DMS 273 (cell line): ENCODE data around the gene GARNL3.

Experiments used
- DNase-seq: peaks from one replicate; lab custom pipeline; 2025; ENCODE audit not compliant: unreplicated experiment; lab: John Stamatoyannopoulos, UW

Gene GARNL3

DNA sequence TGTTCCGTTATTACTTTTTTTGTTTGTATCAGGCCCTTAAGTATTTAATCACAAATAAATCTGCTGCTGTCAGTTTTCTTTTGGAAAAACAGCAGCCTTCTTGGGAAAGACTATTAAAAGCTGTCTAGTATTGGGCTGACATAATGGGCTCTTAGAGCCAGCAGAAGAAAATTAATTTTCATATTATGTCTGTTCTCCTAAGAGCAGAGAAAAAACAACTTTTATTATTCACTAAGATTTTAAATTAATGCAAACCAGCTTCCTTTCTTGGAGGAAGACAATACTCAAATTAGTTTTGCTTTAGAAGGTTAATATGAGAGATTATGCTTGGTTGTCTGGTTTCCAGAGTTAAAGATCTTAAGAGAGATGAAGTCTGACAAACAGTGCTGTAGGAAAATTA, 30.6 kb upstream of the GARNL3 start:
- DNase-seq = no peak

DNA sequence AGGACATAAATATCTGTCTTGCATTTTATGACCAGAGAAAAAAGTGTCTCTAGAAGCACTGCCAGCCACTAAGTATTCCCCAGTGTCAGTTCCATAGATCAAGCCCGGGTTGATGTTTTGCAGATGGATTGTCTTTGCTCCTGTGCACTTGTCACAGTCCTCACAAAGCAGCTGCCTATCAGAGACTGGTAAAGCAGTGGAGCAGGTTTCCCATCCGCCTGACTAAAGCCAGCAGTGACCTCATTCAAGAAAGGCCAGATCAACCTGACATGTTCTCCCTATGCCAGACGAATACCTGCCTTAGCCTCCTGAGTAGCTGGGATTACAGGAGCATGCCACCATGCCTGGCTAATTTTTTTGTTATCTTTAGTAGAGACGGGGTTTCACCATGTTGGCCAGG, 26.8 kb upstream of the GARNL3 start:
- no peak for DNase-seq

DNA sequence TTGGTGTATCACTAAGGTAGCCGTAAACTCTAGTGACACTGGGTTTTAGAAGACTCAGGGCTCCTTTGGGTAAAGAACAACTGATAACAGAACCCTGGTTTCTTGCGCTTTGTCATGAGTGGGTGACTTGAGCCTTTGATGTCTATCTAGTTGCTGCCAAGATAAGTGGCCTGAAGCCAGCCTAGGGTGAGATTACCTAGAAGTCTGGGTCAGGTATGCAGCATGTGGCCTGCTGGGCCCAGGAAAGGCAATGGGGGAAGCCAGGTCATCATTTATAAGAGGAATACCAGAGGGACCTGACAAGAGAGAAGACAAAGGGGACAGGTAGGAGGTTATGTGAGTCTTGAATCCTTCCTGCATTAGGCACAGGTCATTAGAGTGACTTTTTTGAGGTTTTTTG, 23.2 kb upstream of the GARNL3 start:
- no peak for DNase-seq

DNA sequence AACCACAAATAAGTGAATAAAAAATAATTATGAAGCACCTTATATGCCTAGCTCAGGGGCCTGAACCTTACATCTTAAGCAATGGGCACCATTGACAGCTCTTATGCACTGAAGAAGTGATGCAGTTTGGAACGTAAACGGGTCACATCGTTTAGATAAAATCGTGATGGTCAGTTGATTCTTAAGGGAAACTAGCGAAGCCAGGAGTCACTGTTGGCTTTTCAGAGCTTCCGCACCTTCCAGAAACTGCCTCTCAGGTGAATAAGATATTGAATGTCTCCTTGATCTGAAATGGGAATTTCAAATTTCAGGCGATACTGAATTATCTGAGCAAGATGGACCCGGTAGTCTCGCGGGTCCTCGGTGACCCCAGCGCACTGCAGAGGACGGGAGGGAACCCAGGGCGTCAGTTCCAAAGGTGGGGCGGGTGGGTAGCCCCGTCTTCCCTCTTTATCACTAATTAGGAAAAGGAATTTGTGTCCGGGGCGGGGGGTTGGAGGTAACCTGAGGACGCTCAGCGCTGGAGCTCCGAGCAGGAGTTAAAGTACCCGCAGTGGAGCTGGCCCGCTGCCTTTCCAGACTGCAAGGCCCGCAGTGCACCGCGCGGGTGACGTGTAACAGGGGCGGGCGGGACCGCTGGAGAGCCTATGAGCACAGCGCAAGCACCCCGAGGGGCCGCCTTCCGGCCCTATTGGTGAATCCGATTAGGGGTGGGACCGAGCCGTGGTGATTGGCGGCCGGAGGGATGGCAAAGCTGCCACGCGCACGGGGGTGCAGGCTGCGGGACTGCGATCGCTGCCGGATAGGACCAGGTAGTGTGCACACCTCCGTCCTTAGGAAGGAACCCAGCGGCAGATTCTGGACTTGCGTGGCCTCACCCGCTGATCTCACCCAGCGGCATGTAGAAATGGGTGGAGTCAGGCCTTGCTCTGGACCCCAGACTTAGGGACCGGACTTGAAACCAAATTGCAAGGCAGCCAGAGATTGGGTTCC, 19.7 kb upstream of the GARNL3 start:
- peak; percentile 99 for DNase-seq

DNA sequence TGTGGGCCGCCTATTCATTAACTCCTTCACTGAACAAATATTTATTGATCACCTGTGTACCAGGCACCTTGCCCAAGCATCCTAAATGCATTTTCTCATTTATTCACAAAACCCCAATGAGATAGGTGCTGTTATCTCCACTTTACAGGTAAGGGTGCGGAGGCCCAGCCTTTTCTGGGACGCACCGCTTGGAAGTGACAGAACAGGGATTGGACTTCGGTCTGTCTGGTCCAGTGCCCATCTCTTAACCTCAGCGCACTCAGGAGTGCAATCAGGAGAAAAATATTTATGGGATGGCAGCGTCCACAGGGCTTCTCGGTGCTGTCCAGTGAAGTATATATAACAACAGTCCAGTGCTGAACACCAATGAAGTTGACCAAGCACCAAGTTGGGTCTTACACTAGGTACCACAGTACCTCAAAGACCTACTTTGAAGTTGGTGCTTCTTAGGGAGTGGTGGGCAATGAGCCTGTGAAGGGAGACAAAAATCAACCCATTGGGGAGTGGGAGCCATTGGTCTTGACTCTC, 18.9 kb upstream of the GARNL3 start:
- DNase-seq = no peak

DNA sequence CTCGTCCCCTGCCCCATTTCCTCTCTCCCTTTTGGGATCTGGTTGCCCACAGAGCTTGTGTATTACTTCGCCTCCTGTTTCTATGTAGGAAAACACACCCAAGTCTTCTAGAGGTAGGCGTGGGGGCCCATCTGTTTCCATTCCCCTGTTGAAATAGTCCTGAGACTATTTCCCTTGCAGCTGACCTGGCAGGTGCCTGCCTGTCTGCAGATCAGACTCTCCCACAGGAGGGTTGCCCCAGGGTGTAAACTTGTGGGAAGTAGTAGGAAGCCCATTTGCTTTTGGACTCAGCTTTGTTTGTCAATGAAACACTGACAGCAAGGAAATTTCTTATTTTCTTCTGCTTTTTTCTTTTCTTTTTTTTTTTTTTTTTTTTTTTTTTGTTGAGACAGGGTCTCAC, 16.3 kb upstream of the GARNL3 start:
- no peak for DNase-seq

DNA sequence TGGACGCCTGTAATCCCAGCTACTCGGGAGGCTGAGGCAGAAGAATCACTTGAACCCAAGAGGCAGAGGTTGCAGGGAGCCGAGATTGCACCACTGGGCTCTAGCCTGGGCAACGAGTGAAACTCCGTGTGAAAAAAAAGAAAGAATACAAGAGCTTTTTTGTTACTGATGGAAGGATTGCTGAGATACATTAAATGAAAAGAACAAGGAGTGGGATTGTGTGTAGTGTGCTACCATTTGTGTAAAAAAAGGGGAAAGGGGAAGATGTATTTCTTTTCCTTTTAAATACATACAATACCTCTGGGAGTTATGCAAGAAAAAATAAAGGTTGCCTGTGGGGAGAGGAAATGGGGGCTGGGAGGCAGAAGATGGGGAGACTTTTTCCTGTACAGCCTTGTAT, 14.7 kb upstream of the GARNL3 start:
- no peak for DNase-seq

DNA sequence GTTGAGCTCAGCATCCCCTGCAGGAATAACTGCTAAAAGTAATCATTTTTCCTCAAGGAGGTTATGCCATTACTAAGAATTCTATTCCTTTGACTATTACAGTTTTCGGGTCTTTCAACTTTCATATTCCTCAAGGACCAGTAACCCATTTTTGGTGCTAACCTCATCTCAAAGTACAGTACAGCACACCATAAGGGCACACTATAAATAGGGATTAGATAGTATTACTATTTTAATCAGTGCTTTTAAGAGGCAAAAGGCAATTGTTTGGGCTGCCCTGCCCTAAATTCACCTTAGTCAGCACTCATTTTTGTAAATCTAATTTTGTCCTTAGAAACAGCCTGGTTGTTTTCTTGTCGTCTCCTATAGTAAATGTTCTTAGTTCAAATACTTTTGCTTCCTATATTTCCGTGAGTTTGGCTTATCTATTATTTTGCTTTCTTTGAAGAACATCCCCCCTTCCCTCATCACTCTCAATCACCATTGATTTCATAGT, 13.6 kb upstream of the GARNL3 start:
- DNase-seq = no peak

DNA sequence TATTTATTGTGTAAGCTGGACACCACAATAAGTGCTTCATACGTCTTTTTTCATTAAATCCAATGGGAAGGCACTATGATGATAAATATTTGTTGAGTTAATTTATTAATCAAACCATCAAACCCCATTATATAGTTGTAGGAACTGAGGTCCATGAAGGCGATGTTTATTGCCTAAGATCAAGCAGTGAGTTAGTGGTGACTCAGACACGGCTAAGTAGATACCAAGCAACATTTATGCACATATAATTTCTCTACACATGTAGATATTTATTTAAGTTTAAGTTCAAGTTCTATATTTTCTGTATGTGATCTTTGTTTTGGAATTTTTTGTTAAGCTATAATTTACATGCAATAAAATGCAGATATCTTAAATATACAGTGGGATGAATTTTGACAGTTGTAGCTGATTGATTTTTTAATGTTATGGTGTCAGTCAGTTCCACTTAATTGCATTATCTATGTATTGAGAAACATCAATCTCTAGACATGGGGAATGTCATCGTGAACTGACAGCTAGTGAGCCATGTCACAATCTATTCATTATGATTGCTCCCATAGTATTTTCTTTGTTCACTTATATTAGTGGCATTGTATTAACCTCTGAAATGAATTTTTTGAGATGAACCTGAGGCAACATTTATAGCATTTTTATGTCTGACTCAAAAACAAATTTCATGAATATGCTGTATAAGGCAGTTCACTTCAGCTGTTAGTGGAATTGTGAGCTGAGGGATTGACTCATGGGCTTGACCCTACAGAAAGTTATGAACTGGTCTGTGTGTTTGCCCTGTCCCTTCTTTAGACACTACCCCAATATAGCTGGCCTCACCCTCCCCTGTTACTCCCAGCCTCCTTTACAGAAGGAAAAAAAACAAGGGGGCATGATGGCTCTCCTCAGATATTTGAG, 11.9 kb upstream of the GARNL3 start:
- DNase-seq = no peak

DNA sequence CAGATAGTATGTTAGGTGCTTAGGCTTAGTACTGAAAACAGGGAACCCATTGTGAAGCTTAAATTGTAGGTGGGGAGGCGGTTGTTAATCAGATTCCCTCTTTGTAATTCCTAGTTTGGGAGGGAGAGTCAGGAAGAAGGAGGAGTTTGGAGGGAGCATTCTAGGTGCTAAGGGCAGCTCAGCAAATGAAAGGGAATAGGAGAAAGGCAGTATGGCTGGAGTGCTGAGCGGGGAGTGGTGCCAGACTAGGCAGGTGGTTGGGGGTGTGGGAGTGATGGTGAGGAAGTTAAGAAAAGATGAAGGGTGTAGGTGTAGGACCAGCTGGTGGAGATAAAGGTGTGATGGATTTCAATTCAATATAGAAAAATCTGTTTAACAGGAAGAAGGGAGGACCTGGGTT, 11.1 kb upstream of the GARNL3 start:
- no peak for DNase-seq

DNA sequence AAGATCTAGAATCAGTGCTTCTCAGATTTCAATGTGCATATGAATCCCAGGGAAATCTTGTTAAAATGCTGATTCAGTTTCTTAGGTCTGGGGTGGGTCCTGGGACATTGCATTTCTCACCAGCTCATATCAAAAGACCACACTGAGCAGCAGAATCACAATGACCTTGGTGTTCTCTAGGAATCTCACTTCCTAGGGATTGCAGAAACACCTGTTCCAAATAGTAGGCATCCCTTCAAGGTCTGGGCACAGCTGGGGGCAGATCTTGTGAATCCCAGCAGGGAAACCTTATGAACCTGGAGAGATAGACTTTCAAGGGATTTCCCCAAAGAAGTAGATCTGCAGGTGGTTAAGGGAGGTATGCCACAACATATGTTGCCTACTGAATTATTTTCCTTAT, 8.9 kb upstream of the GARNL3 start:
- DNase-seq = no peak

DNA sequence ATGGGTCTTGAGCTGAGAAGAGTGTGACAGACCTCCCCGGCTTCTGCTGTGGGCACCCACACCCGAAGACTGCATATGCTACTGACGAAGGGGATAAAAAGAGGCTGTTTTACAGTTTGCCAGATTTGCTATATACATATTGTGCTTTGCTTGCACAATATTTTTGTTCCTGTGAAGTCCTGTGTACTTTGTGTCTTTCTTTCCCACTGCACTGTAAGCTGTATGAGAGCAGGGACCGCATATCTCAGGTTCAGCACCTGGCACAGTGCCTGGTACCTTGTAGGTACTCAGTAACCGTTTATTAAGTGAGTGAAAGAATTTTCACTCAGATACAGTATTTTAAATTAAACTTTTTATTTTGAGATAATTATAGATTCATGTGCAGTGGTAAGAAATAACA, 8.2 kb upstream of the GARNL3 start:
- no peak for DNase-seq

DNA sequence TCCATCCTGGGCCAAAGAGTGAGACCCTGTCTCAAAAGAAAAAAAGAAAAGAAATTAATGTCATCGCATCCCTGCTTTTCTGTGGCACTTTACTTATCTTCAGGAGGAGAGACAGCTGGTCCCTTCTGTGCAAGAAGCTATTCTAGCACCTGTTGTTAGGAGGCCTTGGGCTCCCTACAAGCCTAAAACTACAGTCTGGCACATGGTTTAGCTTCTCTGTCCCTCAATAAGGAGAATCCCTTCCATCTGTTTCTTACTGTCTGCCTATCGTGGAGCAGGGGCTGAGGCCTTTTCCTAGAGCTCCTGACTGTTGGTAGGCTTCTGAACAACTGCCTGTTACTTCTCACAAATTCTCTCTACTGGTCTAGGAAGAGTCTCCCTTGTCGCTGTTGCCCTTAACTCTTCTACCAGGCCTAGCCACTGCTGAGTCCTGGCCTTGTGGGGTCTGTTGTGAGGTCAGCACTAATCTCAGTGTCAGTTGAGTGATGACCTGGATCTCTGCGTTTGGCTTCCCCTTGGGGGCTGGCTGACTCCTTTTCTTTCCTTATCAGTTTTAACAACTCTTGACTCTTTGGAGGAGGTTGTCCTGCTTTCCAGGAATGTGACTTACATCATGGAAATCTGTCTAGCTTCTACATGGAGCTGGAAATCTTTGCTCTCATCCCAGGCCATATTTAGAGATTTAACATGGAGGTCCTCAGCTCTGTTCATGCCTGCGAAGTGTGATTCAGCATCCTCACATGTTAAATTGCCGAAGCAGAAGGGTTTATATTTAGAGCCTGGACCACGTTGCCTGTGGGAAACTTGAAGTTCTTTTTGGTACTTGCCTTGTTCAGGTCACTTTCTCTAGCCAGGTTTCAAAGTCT, 5.7 kb upstream of the GARNL3 start:
- DNase-seq = peak; percentile 46

DNA sequence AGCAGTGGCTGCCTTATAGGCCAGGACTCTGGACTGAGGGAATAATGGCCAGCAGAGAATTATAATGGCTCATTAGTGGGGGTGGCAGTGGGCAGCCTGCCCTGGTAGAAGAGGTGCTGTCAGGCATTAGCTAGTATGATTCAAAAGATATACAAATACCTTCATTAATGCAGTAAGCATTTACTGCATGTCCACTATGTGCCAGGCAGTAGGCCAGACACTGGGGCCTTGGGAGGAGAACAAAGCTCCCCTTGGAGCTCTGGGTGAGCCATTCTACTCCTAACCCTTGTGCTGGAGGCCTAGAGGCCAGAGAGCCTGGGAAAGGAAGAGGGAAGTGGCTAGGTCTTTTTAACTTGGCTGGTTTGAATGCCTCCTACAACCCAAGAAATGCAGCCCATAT, 2.0 kb upstream of the GARNL3 start:
- DNase-seq = no peak

DNA sequence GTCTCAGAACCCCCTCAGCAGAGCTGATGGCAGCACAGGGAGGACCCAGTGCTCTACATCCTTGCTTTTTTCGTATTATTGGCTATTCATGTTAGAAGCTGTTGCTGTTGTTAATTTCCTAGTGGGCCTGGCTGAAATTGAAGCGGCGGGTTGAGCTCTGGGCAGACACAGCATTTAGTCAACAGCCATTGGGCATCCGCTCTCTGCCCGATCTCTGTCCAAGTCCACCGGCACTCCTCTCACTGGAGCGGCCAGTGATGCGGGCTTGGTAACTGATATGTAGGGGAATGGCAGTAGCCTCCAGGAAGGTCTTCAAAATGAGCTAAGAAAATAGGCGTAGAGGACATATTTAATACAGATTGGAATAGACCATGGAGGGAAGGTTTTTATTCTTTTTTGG, 1.3 kb upstream of the GARNL3 start:
- no peak for DNase-seq

DNA sequence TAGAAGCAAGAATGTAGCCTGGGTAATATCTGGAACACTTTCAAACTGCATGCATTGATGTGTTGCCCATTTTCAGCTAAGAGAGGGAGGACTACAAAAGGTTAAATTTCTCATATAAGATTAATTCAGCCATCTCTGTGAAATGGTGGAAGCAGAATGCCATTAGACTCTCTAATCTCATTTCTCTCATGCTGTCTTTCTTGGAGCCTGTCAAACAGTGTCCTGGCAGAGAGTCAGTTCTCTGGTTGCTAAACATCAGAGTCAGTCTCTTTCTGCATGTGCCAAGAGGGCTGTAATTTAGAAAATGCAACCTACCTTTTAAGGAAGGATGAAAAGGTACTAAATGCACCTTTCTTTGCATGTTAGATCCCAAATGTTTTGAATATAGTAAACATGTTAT, 910 bp upstream of the GARNL3 start:
- DNase-seq = peak; percentile 10

DNA sequence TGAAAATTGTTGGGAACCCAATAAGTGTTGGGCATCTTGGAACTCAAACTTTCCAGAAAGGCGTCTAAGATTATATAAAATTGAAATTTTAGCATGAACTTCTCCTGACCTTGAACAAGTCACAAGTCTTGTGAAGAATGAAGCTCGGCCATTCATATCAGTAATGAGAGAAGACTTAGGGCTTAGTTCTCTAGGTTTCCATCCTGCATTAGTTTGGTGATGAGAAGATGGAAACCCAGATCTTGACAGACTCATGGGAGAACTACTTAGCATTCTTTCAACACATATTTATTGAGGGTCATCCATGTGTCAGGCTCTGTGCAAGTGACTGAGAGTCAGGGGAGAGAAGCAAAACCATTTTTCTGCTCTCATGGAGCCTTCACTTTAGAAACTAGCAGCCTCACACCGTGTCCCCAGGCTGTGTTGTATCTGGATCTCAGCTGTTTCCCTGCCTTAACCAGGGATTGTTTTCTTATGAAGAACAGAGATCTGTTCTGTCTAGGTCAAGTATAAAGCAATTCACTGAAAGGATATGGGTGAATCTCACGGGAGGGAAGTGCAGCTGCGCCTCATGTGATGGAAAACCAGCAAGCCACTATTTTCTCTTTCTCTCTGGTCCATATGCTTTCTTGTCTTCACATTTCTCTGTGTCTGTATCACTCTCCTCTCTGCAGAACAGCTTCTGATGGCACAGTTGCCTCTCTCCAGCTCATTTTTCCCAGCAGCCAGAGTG, 3.4 kb downstream of the GARNL3 start:
- no peak for DNase-seq

DNA sequence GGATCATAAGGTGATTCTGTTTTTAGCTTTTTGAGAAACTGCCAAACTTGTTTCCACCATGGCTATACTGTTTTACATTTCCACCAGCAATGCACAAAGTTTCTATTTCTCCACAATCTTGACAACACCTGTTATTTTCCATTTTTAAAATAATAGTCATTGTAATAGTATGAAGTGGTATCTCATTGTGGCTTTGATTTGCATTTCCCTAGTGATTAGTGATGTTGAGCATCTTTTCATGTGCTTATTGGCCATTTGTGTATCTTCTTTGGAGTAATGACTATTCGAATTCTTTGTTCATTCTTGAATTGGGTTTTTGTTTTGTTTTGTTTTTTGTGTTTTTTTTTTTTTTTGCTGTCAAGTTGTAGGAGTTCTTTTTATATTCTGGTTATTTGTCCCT, 4.9 kb downstream of the GARNL3 start:
- no peak for DNase-seq

DNA sequence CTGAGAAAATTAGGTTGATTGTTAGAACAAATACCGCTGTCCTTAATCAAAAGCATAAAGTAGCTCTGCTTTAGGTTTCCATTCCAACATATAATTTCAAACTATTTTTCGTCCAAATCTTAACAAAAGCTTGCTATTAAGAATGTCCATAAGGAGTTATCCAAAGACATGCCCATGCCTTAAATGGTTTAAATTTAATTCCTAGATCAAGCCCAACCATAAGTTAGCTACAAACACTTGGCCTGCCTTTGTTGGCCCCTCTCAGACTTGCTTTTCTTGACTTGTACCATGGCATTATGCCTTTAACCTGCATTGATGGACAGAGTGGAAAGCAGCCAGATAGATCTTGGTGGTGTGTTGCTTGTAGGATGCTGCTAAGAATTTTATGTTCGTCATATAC, 8.8 kb downstream of the GARNL3 start:
- no peak for DNase-seq

DNA sequence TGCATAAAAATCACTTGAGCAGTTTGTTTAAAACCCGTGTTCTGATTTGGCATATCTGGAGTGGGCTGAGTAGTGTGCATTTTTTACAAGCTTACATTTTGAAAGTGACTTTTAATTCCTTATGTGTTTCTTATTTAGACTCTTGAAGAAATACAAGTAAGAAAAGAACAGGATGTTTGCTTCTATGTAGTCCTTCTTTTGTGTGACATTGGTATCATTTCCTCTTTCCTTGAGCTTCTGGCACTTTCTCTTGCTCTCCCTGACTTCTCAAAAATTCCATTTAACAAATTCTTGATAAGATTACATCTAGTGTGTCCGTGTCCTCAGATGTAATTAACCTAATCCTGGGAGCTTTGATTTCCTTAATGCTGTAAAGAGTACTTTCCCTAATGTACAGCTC, 12.5 kb downstream of the GARNL3 start:
- no peak for DNase-seq
